ENCODE data around the gene CD52. TPM values are rescaled to one million over a fixed set of nuclear protein-coding genes. Genes with fewer than 3 reads are reported as not detected.

CD52 gene
- total RNA-seq: 1 to 10 TPM in 1 of 4 donors, not detected in 3; 7.8 TPM

DNA sequence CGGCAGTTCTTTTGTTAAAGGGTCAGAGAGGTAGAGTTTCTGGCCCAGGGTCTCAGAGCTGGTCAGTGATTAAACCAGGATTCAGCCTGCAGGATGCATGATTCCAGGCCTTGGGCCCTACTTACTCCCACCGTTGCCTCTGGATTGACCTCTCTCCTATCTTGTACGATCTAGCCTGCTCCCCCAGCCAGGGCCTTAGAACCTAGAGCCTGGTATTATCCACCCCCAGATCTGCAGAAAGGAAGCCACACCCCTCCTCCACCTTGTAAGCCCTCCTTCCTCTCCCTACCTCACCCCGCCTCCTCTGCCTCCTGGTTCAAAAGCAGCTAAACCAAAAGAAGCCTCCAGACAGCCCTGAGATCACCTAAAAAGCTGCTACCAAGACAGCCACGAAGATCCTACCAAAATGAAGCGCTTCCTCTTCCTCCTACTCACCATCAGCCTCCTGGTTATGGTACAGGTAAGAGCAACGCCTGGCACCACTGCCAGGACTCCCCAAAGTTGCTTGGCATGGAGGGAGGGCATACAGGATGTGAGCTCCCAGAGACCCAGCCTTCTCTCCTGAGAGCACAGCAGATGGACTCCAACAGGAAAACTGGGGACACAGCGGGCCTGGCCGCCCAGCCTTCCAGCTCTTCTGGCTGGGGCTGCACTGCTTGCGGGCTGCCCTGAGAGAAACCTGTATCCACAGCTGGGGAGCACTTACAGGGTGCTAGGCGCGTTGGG lies at the start of gene CD52:
Gene CD52 (plus strand): TSS at position 347 of the 726 bp plus-strand sequence. CDS start 60 bp downstream, at position 407.
- Histone ChIP-seq H3K27me3 (no peaks in the 10 kb centered on the region), H3K4me3 (no peak within 1 kb of the TSS), H3K9me3 (no peaks in the 10 kb centered on the region), H3K27ac (no peak within 1 kb of the TSS), H3K36me3 (no peaks in the 10 kb centered on the region), H3K4me1 (no peaks in the 10 kb centered on the region)
- TF ChIP-seq CTCF (IDR thresholded peaks at IDR 0.05): no peak
- TF ChIP-seq POLR2A (IDR thresholded peaks at IDR 0.05): no peak
- DNase-seq: no peak
- intact Hi-C loops (cut with DNase I; ENCODE audit: low total_unique reads): no loop called here

GRCh38 chr1:26268290-26269197 lies 49.2 kb upstream of the CD52 start:
- Histone ChIP-seq H3K9me3 (no peaks in the 10 kb centered on the region), H3K27me3 (no peaks in the 10 kb centered on the region), H3K4me3 (no peak overlapping the region), H3K36me3 (no peaks in the 10 kb centered on the region), H3K4me1 (no peaks in the 10 kb centered on the region), H3K27ac (no peak overlapping the region)
- intact Hi-C loops (cut with DNase I; ENCODE audit: low total_unique reads): no loop called here
- no peak for DNase-seq
- TF ChIP-seq POLR2A (IDR thresholded peaks at IDR 0.05) (no peak), CTCF (IDR thresholded peaks at IDR 0.05) (no peak)

GRCh38 chr1:26269198-26269550 lies 48.6 kb upstream of the CD52 start:
- no peaks in the 10 kb centered on the region for H3K36me3 ChIP-seq
- intact Hi-C loops (cut with DNase I; ENCODE audit: low total_unique reads): no loop called here
- TF ChIP-seq POLR2A (IDR thresholded peaks at IDR 0.05) (no peak), CTCF (IDR thresholded peaks at IDR 0.05) (no peak)

DNA sequence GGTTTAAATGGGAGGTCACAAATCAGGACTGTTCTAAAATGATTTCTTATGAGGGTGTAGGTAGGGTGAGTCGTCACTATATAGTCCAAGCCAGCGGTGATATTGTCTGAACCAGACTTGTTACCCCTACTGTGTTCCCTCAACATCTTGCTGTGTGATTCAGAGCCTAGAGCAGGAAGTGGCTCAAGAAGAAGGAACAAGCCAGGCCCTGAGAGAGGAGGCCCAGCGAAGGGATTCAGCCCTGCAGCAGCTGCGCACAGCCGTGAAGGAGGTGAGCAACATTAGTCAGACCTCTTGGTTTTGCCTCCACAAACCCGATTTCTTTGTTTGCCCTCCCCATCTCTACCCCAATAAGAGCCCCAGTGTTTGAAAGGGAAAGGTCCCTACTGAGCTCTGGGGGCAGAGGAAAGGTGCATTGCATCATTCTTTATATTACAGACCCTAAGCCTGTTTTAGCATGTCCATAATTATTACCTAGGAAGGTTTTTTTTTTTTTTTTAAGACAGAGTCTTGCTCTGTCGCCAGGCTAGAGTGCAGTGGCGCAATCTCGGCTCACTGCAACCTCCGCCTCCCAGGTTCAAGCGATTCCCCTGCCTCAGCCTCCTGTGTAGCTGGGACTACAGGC lies 42.8 kb upstream of the CD52 start:
- intact Hi-C loops (cut with DNase I; ENCODE audit: low total_unique reads): no loop called here
- Histone ChIP-seq H3K36me3 (no peaks in the 10 kb centered on the region), H3K4me1 (peaks cover 3 to 15% of the 10 kb centered on the region in 2 donors), H3K9me3 (no peaks in the 10 kb centered on the region), H3K27me3 (no peaks in the 10 kb centered on the region), H3K27ac (peak overlapping the region; percentile 80 to 86), H3K4me3 (no peak overlapping the region)
- DNase-seq: no peak
- TF ChIP-seq CTCF (IDR thresholded peaks at IDR 0.05): no peak
- no peak for TF ChIP-seq POLR2A (IDR thresholded peaks at IDR 0.05)

More at GRCh38 chr1:26269198-26269550, 48.6 kb upstream of the CD52 start:
- H3K4me3 ChIP-seq: no peak overlapping the region
- no peaks in the 10 kb centered on the region for H3K27me3 ChIP-seq
- H3K27ac ChIP-seq: no peak overlapping the region
- DNase-seq: no peak
- H3K4me1 ChIP-seq: no peaks in the 10 kb centered on the region
- H3K9me3 ChIP-seq: no peaks in the 10 kb centered on the region

Data from uterus (tissue), 4 donors.